B cell (primary cell): ENCODE measurements around the gene KCNJ16. TPM values are rescaled to one million over a fixed set of nuclear protein-coding genes. Genes with fewer than 3 reads are reported as not detected.

Source experiments
- ATAC-seq: fragments of 200-7000 bp; cut with Tn5 transposase; one replicate; pipeline ENCODE4 v1.10.0; 2021; ENCODE audit warnings: low read depth, mild to moderate bottlenecking, moderate number of reproducible peaks, moderate library complexity
- CTCF ChIA-PET: fragments of 350-600 bp; sonication (Branson Sonifier 250); formaldehyde crosslinking; loops from one replicate; lab custom pipeline; 2021; ENCODE audit warnings: antibody characterized with exemption, inconsistent platforms; lab: Charles Lee
- POLR2A ChIA-PET: fragments of 350-600 bp; sonication (Branson Sonifier 250); formaldehyde crosslinking; loops from one replicate; lab custom pipeline; 2021; ENCODE audit warnings: antibody characterized with exemption; lab: Charles Lee
- DNase-seq: peaks from one replicate; pipeline ENCODE4 v3.0.0; 2013
- H2AFZ ChIP-seq: 2 replicates; pipeline ENCODE4 v1.6.1; 2012; ENCODE audit warnings: mild to moderate bottlenecking, low read depth, low read length; ENCODE audit not compliant: insufficient read depth, poor library complexity, severe bottlenecking
- H3K27ac ChIP-seq, 2 donors: 1 replicate in 1 of 2; 2 replicates in 1 of 2; pipeline ENCODE4 v1.5.1; 2012 to 2013; ENCODE audit warnings: low read length in 2 of 2, mild to moderate bottlenecking in 2 of 2, moderate library complexity in 1 of 2
- H3K27me3 ChIP-seq, 4 experiments: fragments of 200-600 bp in 1 of 4; sonication (generic) in 1 of 4; replicated peaks in 1 of 4; 1 replicate in 2 of 4; 2 replicates in 2 of 4; pipeline versions ENCODE4 v1.6.1 to v1.7.0; 2013 to 2016; ENCODE audit warnings: low read length in 3 of 4, mild to moderate bottlenecking in 2 of 4, mixed read lengths in 1 of 4, moderate library complexity in 1 of 4; ENCODE audit not compliant: insufficient read depth in 4 of 4, control insufficient read depth in 3 of 4; ENCODE audit errors: control extremely low read depth in 1 of 4
- H3K36me3 ChIP-seq, 2 experiments: replicated peaks in 1 of 2; 1 replicate in 1 of 2; 2 replicates in 1 of 2; pipeline versions ENCODE4 v1.6.1 to v1.7.1; 2013; ENCODE audit warnings: low read length in 1 of 2; ENCODE audit not compliant: insufficient read depth in 2 of 2, control insufficient read depth in 1 of 2; ENCODE audit errors: control extremely low read depth in 1 of 2, extremely low read depth in 1 of 2
- H3K4me1 ChIP-seq, 2 donors: fragments of 200-600 bp in 1 of 2; sonication (generic) in 1 of 2; 1 replicate in 1 of 2; 2 replicates in 1 of 2; pipeline versions ENCODE4 v1.5.1 to v1.6.1; 2013 to 2017; ENCODE audit warnings: low read length in 2 of 2; ENCODE audit not compliant: control insufficient read depth in 2 of 2, insufficient read depth in 2 of 2
- H3K4me2 ChIP-seq: replicated peaks from 2 replicates; pipeline ENCODE3; 2012; ENCODE audit warnings: mild to moderate bottlenecking, low read depth, low read length; ENCODE audit not compliant: poor library complexity, severe bottlenecking
- H3K4me3 ChIP-seq, 5 experiments: fragments of 200-600 bp in 1 of 5; sonication (generic) in 1 of 5; 1 replicate in 3 of 5; 2 replicates in 2 of 5; pipeline versions ENCODE4 v1.5.1 to v1.7.0; 2011 to 2016; ENCODE audit warnings: low read length in 4 of 5, mild to moderate bottlenecking in 4 of 5, low read depth in 2 of 5, control low read depth in 1 of 5, moderate library complexity in 1 of 5; ENCODE audit not compliant: insufficient read depth in 1 of 5; ENCODE audit errors: control extremely low read depth in 1 of 5, extremely low read depth in 1 of 5
- H3K79me2 ChIP-seq: fragments of 200-600 bp; sonication (generic); one replicate; pipeline ENCODE4 v1.6.0; 2016; ENCODE audit warnings: low read length; ENCODE audit not compliant: control insufficient read depth, insufficient read depth
- H3K9ac ChIP-seq: fragments of 200-600 bp; sonication (generic); 2 replicates; pipeline ENCODE4 v1.6.1; 2017; ENCODE audit warnings: mild to moderate bottlenecking, low read length, moderate library complexity
- H3K9me3 ChIP-seq, 3 donors: one replicate each; pipeline versions ENCODE4 v1.6.1 to v1.7.1; 2013; ENCODE audit warnings: low read length in 2 of 3; ENCODE audit not compliant: control insufficient read depth in 2 of 3, insufficient read depth in 1 of 3; ENCODE audit errors: control extremely low read depth in 1 of 3
- H4K20me1 ChIP-seq: 2 replicates; pipeline ENCODE4 v1.6.0; 2012; ENCODE audit warnings: mild to moderate bottlenecking, low read length; ENCODE audit not compliant: insufficient read depth, control insufficient read depth, poor library complexity, severe bottlenecking
- H3K27ac Mint-ChIP-seq: one replicate; pipeline ENCODE4 v1.8.0; 2021; ENCODE audit warnings: mixed read lengths
- H3K27me3 Mint-ChIP-seq: one replicate; pipeline ENCODE4 v1.8.0; 2021; ENCODE audit warnings: mixed read lengths
- H3K4me1 Mint-ChIP-seq: one replicate; pipeline ENCODE4 v1.8.0; 2021; ENCODE audit warnings: mixed read lengths
- H3K4me3 Mint-ChIP-seq: one replicate; pipeline ENCODE4 v1.8.0; 2021; ENCODE audit warnings: mixed read lengths
- H3K9me3 Mint-ChIP-seq: one replicate; pipeline ENCODE4 v1.8.0; 2022; ENCODE audit warnings: mixed read lengths; ENCODE audit not compliant: insufficient read depth
- EZH2 ChIP-seq: IDR thresholded peaks from 2 replicates; pipeline ENCODE4 v1.6.1; 2012; ENCODE audit warnings: borderline replicate concordance, low read depth, mild to moderate bottlenecking, moderate library complexity, low read length; ENCODE audit not compliant: insufficient read depth, poor library complexity, severe bottlenecking
- WGBS: methylation state at CpG from one replicate; pipeline ENCODE4 v1.1.5; 2013; ENCODE audit warnings: missing lambda C conversion rate; ENCODE audit not compliant: insufficient coverage; 5-methylcytosine and 5-hydroxymethylcytosine counted together
- intact Hi-C: fragments of 100-400 bp; cut with micrococcal nuclease; formaldehyde crosslinking; loops from one replicate; pipeline ENCODE4 v1.10.0; 2022
- polyA plus RNA-seq: library from polyadenylated mRNA; depleted of rRNA; stranded (reverse); fragments of >200 nt; gene quantifications from 2 replicates; pipeline ENCODE4 v1.2.3, GENCODE V29; 2012
- total RNA-seq, 2 donors: library from RNA; stranded (reverse); fragments of 120-200 nt in 1 of 2; gene quantifications; 1 replicate in 1 of 2; 2 replicates in 1 of 2; pipeline versions ENCODE4 v1.2.3 to v1.2.4, GENCODE V29; 2013 to 2022
- TF ChIP-seq, protein P1 (sequence below): fragments of 200-600 bp; IDR thresholded peaks from one replicate; pipeline ENCODE4 v1.8.0; 2022; ENCODE audit warnings: antibody characterized with exemption, mild to moderate bottlenecking

Gene KCNJ16
- total and polyA plus RNA-seq, 2 donors (not counting 1 experiment from before 2014, with no cell fraction given) = not detected

DNA sequence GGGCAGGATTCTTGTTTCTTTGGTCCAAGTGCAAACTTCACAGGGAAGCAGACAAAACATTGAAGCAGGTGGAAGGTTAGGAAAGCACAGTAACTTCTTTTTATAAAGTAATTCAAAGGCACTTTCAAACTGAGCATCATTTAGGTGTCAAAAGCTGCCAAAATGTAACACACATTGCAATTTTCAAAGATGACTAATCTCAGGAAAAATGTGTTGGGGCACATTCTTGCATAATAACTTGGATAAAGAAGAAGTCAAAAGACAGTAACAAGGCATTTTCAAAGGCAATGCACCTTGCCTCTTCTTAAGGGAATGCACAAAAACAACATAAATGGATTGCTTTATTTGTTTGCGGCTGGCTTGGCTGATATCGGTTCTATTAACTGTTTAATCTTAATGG lies 97.9 kb downstream of the KCNJ16 start:
- intact Hi-C loops = no loop called here
- Histone ChIP-seq H3K36me3 (no peaks in the 10 kb centered on the region), H3K27ac (no peak overlapping the region), H3K27me3 (peaks cover 0 to 19% (median 14%) of the 10 kb centered on the region in 4 experiments), H3K4me2 (no peak overlapping the region), H4K20me1 (no peaks in the 10 kb centered on the region), H3K9ac (no peak overlapping the region), H3K9me3 (peaks cover 0 to 7% (median 0%) of the 10 kb centered on the region in 3 donors), H3K4me1 (peaks cover 18 to 20% of the 10 kb centered on the region in 2 donors), H3K4me3 (no peak overlapping the region), H2AFZ (no peak overlapping the region), H3K79me2 (no peaks in the 10 kb centered on the region)
- Mint-ChIP-seq H3K4me3 (no peak overlapping the region), H3K27me3 (peaks cover 46% of the 10 kb centered on the region), H3K9me3 (no peaks in the 10 kb centered on the region), H3K27ac (no peak overlapping the region), H3K4me1 (peaks cover 20% of the 10 kb centered on the region)
- ChIA-PET POLR2A (no interaction called here), CTCF (no interaction called here)
- TF ChIP-seq EZH2 = no peak
- TF ChIP-seq, protein P1, sequence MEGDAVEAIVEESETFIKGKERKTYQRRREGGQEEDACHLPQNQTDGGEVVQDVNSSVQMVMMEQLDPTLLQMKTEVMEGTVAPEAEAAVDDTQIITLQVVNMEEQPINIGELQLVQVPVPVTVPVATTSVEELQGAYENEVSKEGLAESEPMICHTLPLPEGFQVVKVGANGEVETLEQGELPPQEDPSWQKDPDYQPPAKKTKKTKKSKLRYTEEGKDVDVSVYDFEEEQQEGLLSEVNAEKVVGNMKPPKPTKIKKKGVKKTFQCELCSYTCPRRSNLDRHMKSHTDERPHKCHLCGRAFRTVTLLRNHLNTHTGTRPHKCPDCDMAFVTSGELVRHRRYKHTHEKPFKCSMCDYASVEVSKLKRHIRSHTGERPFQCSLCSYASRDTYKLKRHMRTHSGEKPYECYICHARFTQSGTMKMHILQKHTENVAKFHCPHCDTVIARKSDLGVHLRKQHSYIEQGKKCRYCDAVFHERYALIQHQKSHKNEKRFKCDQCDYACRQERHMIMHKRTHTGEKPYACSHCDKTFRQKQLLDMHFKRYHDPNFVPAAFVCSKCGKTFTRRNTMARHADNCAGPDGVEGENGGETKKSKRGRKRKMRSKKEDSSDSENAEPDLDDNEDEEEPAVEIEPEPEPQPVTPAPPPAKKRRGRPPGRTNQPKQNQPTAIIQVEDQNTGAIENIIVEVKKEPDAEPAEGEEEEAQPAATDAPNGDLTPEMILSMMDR = no peak
- WGBS = no CpG with 5 or more reads among the region's 2 CpGs
- ATAC-seq (no peak), DNase-seq (no peak)

- no peak overlapping the region for H3K4me3 Mint-ChIP-seq
- H3K4me2 ChIP-seq = no peak overlapping the region
These were observed 98.7 kb downstream of the KCNJ16 start for GRCh38 chr17:70173681-70174080.

More at GRCh38 chr17:70173681-70174080, 98.7 kb downstream of the KCNJ16 start:
- no peak for TF ChIP-seq EZH2
- TF ChIP-seq, protein P1 = no peak
- ChIA-PET POLR2A (no interaction called here), CTCF (no interaction called here)
- no peaks in the 10 kb centered on the region for H4K20me1 ChIP-seq
- H3K36me3 ChIP-seq = no peaks in the 10 kb centered on the region
- DNase-seq (no peak), ATAC-seq (no peak)
- H3K4me3 ChIP-seq = no peak overlapping the region
- no peak overlapping the region for H3K27ac Mint-ChIP-seq
- intact Hi-C loops = no loop called here
- H3K9me3 Mint-ChIP-seq = no peaks in the 10 kb centered on the region
- H3K4me1 ChIP-seq = peaks cover 11 to 12% of the 10 kb centered on the region in 2 donors
- no peak overlapping the region for H3K9ac ChIP-seq
- peaks cover 0 to 7% (median 0%) of the 10 kb centered on the region in 3 donors for H3K9me3 ChIP-seq
- H3K27ac ChIP-seq = no peak overlapping the region
- H3K27me3 Mint-ChIP-seq = peaks cover 42% of the 10 kb centered on the region
- peaks cover 13% of the 10 kb centered on the region for H3K4me1 Mint-ChIP-seq
- peaks cover 0 to 16% (median 12%) of the 10 kb centered on the region in 4 experiments for H3K27me3 ChIP-seq
- 90% methylated on average over 4 of the region's 4 CpGs for WGBS
- no peak overlapping the region for H2AFZ ChIP-seq
- H3K79me2 ChIP-seq = no peaks in the 10 kb centered on the region
